ENCODE results near the gene TRDN.

GRCh38 chr6:123201869-123202372, 434.8 kb downstream of the TRDN start:
- TF ChIP-seq, protein P1, sequence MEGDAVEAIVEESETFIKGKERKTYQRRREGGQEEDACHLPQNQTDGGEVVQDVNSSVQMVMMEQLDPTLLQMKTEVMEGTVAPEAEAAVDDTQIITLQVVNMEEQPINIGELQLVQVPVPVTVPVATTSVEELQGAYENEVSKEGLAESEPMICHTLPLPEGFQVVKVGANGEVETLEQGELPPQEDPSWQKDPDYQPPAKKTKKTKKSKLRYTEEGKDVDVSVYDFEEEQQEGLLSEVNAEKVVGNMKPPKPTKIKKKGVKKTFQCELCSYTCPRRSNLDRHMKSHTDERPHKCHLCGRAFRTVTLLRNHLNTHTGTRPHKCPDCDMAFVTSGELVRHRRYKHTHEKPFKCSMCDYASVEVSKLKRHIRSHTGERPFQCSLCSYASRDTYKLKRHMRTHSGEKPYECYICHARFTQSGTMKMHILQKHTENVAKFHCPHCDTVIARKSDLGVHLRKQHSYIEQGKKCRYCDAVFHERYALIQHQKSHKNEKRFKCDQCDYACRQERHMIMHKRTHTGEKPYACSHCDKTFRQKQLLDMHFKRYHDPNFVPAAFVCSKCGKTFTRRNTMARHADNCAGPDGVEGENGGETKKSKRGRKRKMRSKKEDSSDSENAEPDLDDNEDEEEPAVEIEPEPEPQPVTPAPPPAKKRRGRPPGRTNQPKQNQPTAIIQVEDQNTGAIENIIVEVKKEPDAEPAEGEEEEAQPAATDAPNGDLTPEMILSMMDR (IDR thresholded peaks at IDR 0.05) = no peak
- no peak for TF ChIP-seq POLR2A (IDR thresholded peaks at IDR 0.05)

Data from testis (tissue), 2 donors.